Right lobe of liver (tissue), 4 donors: Measurements from ENCODE around the gene MED12.

Source experiments
- CTCF ChIP-seq, 4 donors: fragments of 200-600 bp in 3 of 4; fragments of 450-650 bp in 1 of 4; IDR thresholded peaks; one replicate each; pipeline versions ENCODE4 v1.5.1 to v1.8.0; 2016 to 2022; ENCODE audit warnings: antibody characterized with exemption in 4 of 4, mild to moderate bottlenecking in 2 of 4
- POLR2A ChIP-seq: fragments of 450-650 bp; IDR thresholded peaks from one replicate; pipeline ENCODE4 v1.6.1; 2017; ENCODE audit warnings: antibody characterized with exemption, mild to moderate bottlenecking
- donor health status: DM: no; HTN: no; CAD: no.
- donor health status: DM: no; HTN: no; CAD: no.
- donor health status: DM: no; HTN: yes; CAD: no.

- no peak for TF ChIP-seq CTCF (IDR thresholded peaks at IDR 0.05)
- TF ChIP-seq POLR2A = no peak
Measured at GRCh38 chrX:71181558-71181909, 63.1 kb downstream of the MED12 start.
